ENCODE data around the gene SMYD3.

GRCh38 chr1:245810789-245811337 lies 696.2 kb downstream of the SMYD3 start:
- TF ChIP-seq CTCF (tag by site-specific recombination; IDR thresholded peaks at IDR 0.05) (no peak), ZNF76 (tag by site-specific recombination; IDR thresholded peaks at IDR 0.05; ENCODE audit: borderline replicate concordance, low read depth) (no peak)
